H1 (cell line): Measurements from ENCODE around the gene CHRDL2. TPM values are rescaled to one million over a fixed set of nuclear protein-coding genes. Genes with fewer than 3 reads are reported as not detected.

Experiments
- CTCF ChIA-PET: fragments of 300-600 bp; sonication (Branson Sonifier 250); formaldehyde crosslinking; loops from one replicate; lab custom pipeline; 2021; ENCODE audit not compliant: partially characterized antibody; lab: Charles Lee
- POLR2A ChIA-PET: fragments of 300-600 bp; sonication (Branson Sonifier 250); formaldehyde crosslinking; loops from one replicate; lab custom pipeline; 2021; ENCODE audit warnings: inconsistent platforms; ENCODE audit not compliant: partially characterized antibody; lab: Charles Lee
- DNase-seq, 2 experiments: peaks; one replicate each; pipeline versions ENCODE4 v3.0.0 to v3.0.0-alpha.2; 2010 to 2022; ENCODE audit warnings: low spot score in 2 of 2, low read depth in 1 of 2, mixed read lengths in 1 of 2
- FAIRE-seq: peaks from 2 replicates; lab custom pipeline; 2011; peaks lifted over from hg19 to GRCh38; lab: Jason Lieb, UNC
- H2AFZ ChIP-seq: 2 replicates; pipeline ENCODE4 v1.8.1; 2012; ENCODE audit warnings: low read length, inconsistent platforms
- H2AK5ac ChIP-seq: 2 replicates; pipeline ENCODE4 v1.6.1; 2013; ENCODE audit warnings: low read depth, low read length
- H2BK120ac ChIP-seq: replicated peaks from 2 replicates; pipeline ENCODE3; 2013; ENCODE audit warnings: low read depth, low read length, inconsistent platforms
- H2BK12ac ChIP-seq: 2 replicates; pipeline ENCODE4 v1.6.1; 2013; ENCODE audit warnings: low read depth, low read length
- H2BK15ac ChIP-seq: 2 replicates; pipeline ENCODE4 v1.6.1; 2013; ENCODE audit warnings: low read length
- H2BK20ac ChIP-seq: 2 replicates; pipeline ENCODE4 v1.6.1; 2013; ENCODE audit warnings: low read length
- H2BK5ac ChIP-seq: 2 replicates; pipeline ENCODE4 v1.6.1; 2013; ENCODE audit warnings: low read depth, low read length
- H3K14ac ChIP-seq: 2 replicates; pipeline ENCODE4 v1.6.1; 2013; ENCODE audit warnings: inconsistent platforms; ENCODE audit not compliant: insufficient read length
- H3K18ac ChIP-seq: 2 replicates; pipeline ENCODE4 v1.6.1; 2013; ENCODE audit warnings: low read length; ENCODE audit errors: extremely low read depth
- H3K23ac ChIP-seq: 2 replicates; pipeline ENCODE4 v1.6.1; 2013; ENCODE audit warnings: inconsistent platforms; ENCODE audit not compliant: insufficient read length
- H3K23me2 ChIP-seq: 2 replicates; pipeline ENCODE4 v1.6.1; 2013; ENCODE audit warnings: low read depth, low read length
- H3K27ac ChIP-seq: 2 replicates; pipeline ENCODE4 v1.6.1; 2011; ENCODE audit warnings: low read depth, low read length, inconsistent platforms
- H3K27me3 ChIP-seq, 4 experiments: replicated peaks in 1 of 4; 1 replicate in 1 of 4; 2 replicates in 3 of 4; pipeline versions ENCODE4 v1.6.1 to v1.8.1; 2011 to 2013; ENCODE audit warnings: low read length in 3 of 4, mild to moderate bottlenecking in 3 of 4, inconsistent platforms in 2 of 4, mixed read lengths in 2 of 4, moderate library complexity in 1 of 4; ENCODE audit not compliant: control insufficient read depth in 3 of 4, insufficient read depth in 3 of 4; ENCODE audit errors: extremely low read depth in 1 of 4
- H3K36me3 ChIP-seq, 4 experiments: 2 replicates each; pipeline versions ENCODE4 v1.6.1 to v1.8.1; 2011 to 2013; ENCODE audit warnings: mild to moderate bottlenecking in 4 of 4, low read length in 3 of 4, moderate library complexity in 2 of 4, control low read depth in 1 of 4, inconsistent platforms in 1 of 4; ENCODE audit not compliant: insufficient read depth in 4 of 4, control insufficient read depth in 2 of 4
- H3K4ac ChIP-seq: replicated peaks from 2 replicates; pipeline ENCODE3; 2013; ENCODE audit warnings: low read length, low read depth, mixed read lengths, inconsistent platforms; ENCODE audit not compliant: insufficient read length
- H3K4me1 ChIP-seq, 4 experiments: replicated peaks in 1 of 4; 1 replicate in 1 of 4; 2 replicates in 3 of 4; pipeline versions ENCODE4 v1.6.1 to v1.8.1; 2011 to 2013; ENCODE audit warnings: low read length in 3 of 4, inconsistent platforms in 2 of 4, mixed read lengths in 1 of 4; ENCODE audit not compliant: insufficient read depth in 4 of 4, control insufficient read depth in 3 of 4
- H3K4me2 ChIP-seq, 2 experiments: 2 replicates each; pipeline versions ENCODE4 v1.6.1 to v1.8.1; 2011 to 2013; ENCODE audit warnings: low read depth in 2 of 2, low read length in 2 of 2, control low read depth in 1 of 2, inconsistent platforms in 1 of 2, mild to moderate bottlenecking in 1 of 2; ENCODE audit not compliant: insufficient read depth in 1 of 2
- H3K4me3 ChIP-seq, 4 experiments: fragments of 200-600, 300-600 bp in 1 of 4; sonication (generic), shearing (Covaris generic), sonication (Bioruptor Twin) in 1 of 4; 2 replicates each; pipeline versions ENCODE4 v1.5.1 to v1.8.1; 2011 to 2016; ENCODE audit warnings: low read length in 4 of 4, low read depth in 3 of 4, control low read depth in 2 of 4, inconsistent platforms in 2 of 4, mild to moderate bottlenecking in 2 of 4, mixed read lengths in 1 of 4, moderate library complexity in 1 of 4; ENCODE audit not compliant: insufficient read depth in 2 of 4; ENCODE audit errors: extremely low read depth in 1 of 4
- H3K56ac ChIP-seq: replicated peaks from 2 replicates; pipeline ENCODE3; 2013; ENCODE audit warnings: low read depth, mild to moderate bottlenecking, mixed read lengths, low read length, inconsistent platforms; ENCODE audit not compliant: insufficient read length
- H3K79me1 ChIP-seq: 2 replicates; pipeline ENCODE4 v1.6.1; 2013; ENCODE audit warnings: low read depth, low read length, control low read depth
- H3K79me2 ChIP-seq, 2 experiments: 2 replicates each; pipeline versions ENCODE4 v1.6.1 to v1.8.1; 2012 to 2013; ENCODE audit warnings: low read length in 2 of 2, mild to moderate bottlenecking in 2 of 2, inconsistent platforms in 1 of 2; ENCODE audit not compliant: insufficient read depth in 2 of 2, control insufficient read depth in 1 of 2
- H3K9ac ChIP-seq, 4 experiments: replicated peaks in 1 of 4; 1 replicate in 1 of 4; 2 replicates in 3 of 4; pipeline versions ENCODE4 v1.6.1 to v1.8.1; 2011 to 2013; ENCODE audit warnings: low read depth in 3 of 4, low read length in 3 of 4, control low read depth in 2 of 4, mild to moderate bottlenecking in 2 of 4, moderate library complexity in 2 of 4, inconsistent platforms in 1 of 4; ENCODE audit errors: extremely low read depth in 1 of 4
- H3K9me3 ChIP-seq, 2 experiments: 2 replicates each; pipeline versions ENCODE4 v1.6.1 to v1.8.1; 2012 to 2013; ENCODE audit warnings: mild to moderate bottlenecking in 2 of 2, moderate library complexity in 2 of 2, control low read depth in 1 of 2, inconsistent platforms in 1 of 2, low read depth in 1 of 2, low read length in 1 of 2, mixed read lengths in 1 of 2; ENCODE audit not compliant: insufficient read depth in 2 of 2
- H4K20me1 ChIP-seq, 2 experiments: replicated peaks in 1 of 2; 2 replicates each; pipeline versions ENCODE3 to v1.8.1; 2011 to 2013; ENCODE audit warnings: inconsistent platforms in 2 of 2, low read length in 2 of 2, mild to moderate bottlenecking in 1 of 2; ENCODE audit not compliant: insufficient read depth in 2 of 2, control insufficient read depth in 1 of 2
- H4K5ac ChIP-seq: 2 replicates; pipeline ENCODE4 v1.6.1; 2013; ENCODE audit warnings: low read length, low read depth, mixed read lengths, inconsistent platforms; ENCODE audit not compliant: insufficient read length
- H4K8ac ChIP-seq: 2 replicates; pipeline ENCODE4 v1.8.0; 2013; ENCODE audit warnings: mild to moderate bottlenecking, moderate library complexity, low read length, inconsistent platforms; ENCODE audit not compliant: insufficient read depth; ENCODE audit errors: extremely low read depth
- H4K91ac ChIP-seq: replicated peaks from 2 replicates; pipeline ENCODE3; 2013; ENCODE audit warnings: low read length, mixed read lengths, inconsistent platforms; ENCODE audit not compliant: insufficient read length
- BACH1 ChIP-seq: IDR thresholded peaks from 2 replicates; pipeline ENCODE4 v1.6.1; 2012; ENCODE audit warnings: low read length, improper control_type of control experiment
- CEBPB ChIP-seq: IDR thresholded peaks from 2 replicates; pipeline ENCODE4 v1.6.1; 2012; ENCODE audit warnings: low read depth, low read length
- CREB1 ChIP-seq: IDR thresholded peaks from 2 replicates; pipeline ENCODE4 v1.6.1; 2012; ENCODE audit warnings: inconsistent platforms
- EGR1 ChIP-seq: IDR thresholded peaks from 2 replicates; pipeline ENCODE4 v1.6.1; 2011; ENCODE audit warnings: low read depth, low read length, borderline replicate concordance
- POLR2A ChIP-seq, 2 experiments: IDR thresholded peaks; 1 replicate in 1 of 2; 2 replicates in 1 of 2; pipeline ENCODE4 v1.6.1; 2011; ENCODE audit warnings: low read depth in 2 of 2, low read length in 2 of 2, mild to moderate bottlenecking in 2 of 2; ENCODE audit errors: control extremely low read depth in 1 of 2
- POU5F1 ChIP-seq: IDR thresholded peaks from 2 replicates; pipeline ENCODE4 v1.6.1; 2011; ENCODE audit warnings: low read depth, mild to moderate bottlenecking, low read length, moderate library complexity
- SRF ChIP-seq: IDR thresholded peaks from 2 replicates; pipeline ENCODE4 v1.6.1; 2011; ENCODE audit warnings: mild to moderate bottlenecking, low read depth, low read length, moderate library complexity
- TBP ChIP-seq: IDR thresholded peaks from 2 replicates; pipeline ENCODE4 v1.6.1; 2011; ENCODE audit warnings: low read depth, low read length, improper control_type of control experiment
- WGBS, 2 experiments: shearing (Covaris generic) in 1 of 2; methylation state at CpG; one replicate each; pipeline versions ENCODE4 v1.1.6 to v1.1.7; 2013 to 2015; ENCODE audit warnings: low lambda C conversion rate in 2 of 2, mixed read lengths in 2 of 2, inconsistent platforms in 1 of 2, low coverage in 1 of 2, missing lambda C conversion rate in 1 of 2; ENCODE audit not compliant: insufficient replicate concordance in 2 of 2, insufficient coverage in 1 of 2, insufficient read length in 1 of 2; ENCODE audit errors: extremely low coverage in 1 of 2, missing lambda C conversion rate in 1 of 2; 5-methylcytosine and 5-hydroxymethylcytosine counted together
- polyA plus RNA-seq, 7 experiments: library from polyadenylated mRNA; depleted of rRNA in 3 of 7; stranded (reverse) in 5 of 7; unstranded in 2 of 7; fragments of >200 nt in 5 of 7; fragments of 200-250 nt in 2 of 7; gene quantifications; 1 replicate in 5 of 7; 2 replicates in 1 of 7; 4 replicates in 1 of 7; pipeline versions ENCODE4 v1.2.1 to v1.2.3, GENCODE V29; 2011 to 2013; ENCODE audit warnings: missing spikeins in 2 of 7, mixed read lengths in 2 of 7
- total RNA-seq: library from RNA; stranded (reverse); fragmentation: NEBNext Ultra II Directional; extraction: Animal tissue kit (Norgen Biotek cat#: 25700); gene quantifications from 2 replicates; pipeline ENCODE4 v1.2.1, GENCODE V29; 2021

CHRDL2 gene
- total and polyA plus RNA-seq, 2 of the 8 experiments (the other 6 are each of a cell fraction or from before 2014, with no cell fraction given) = 0.26 to 0.48 TPM

DNA sequence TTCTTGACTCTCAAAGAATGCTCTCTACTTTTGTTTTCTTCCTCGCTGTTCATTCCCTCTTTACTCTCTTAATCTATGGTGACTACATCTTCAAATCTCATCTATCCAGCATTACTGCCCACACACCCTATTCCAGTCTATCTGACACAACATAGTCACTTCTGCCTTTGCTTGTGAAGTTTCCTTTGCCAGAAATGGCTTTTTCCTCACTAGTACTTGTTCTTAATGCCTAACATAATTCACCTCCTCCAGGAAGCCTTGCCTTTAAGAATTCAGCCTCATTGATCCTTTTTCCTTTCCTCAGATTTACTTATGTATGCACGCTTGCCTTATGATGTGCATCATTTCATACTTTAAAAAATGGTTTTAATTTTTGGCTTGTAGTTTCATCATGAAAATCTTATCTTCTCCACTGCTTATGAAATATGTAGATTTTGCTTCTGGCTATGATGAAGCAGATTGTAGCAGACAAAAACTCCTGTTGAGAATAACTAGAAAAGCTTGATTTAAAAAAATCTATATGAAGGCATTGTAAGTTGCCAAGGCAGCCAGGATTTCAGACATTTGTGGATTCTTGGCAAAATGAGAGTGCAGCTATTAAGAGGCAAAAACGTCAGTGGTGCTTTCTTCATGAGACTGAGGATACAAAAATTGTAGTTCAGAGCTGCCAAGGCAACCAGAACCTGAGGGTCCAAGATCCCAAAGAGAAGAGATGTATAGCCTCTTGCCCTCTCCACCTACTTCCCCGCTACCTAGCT is 49.2 kb upstream of the CHRDL2 start:
- peaks cover 0 to 54% of the 10 kb centered on the region in 2 experiments; a peak in 3 of 4 replicates for H3K79me2 ChIP-seq
- H3K79me1 ChIP-seq = peaks cover 11% of the 10 kb centered on the region; the same call in 1 of the 2 replicates
- DNase-seq (no peak), FAIRE-seq (no peak)
- H2BK15ac ChIP-seq = no peak overlapping the region
- 91% methylated on average over 4 of the region's 4 CpGs; no CpG with 5 or more reads in 1 of the 2 experiments for WGBS, 2 experiments
- no peak overlapping the region; a peak in 1 of 7 replicates for H3K9ac ChIP-seq
- H3K4me3 ChIP-seq = no peak overlapping the region
- no peak overlapping the region for H3K4me2 ChIP-seq
- H3K4me1 ChIP-seq = peaks cover 0 to 4% (median 0%) of the 10 kb centered on the region in 4 experiments; a peak in 1 of 7 replicates
- peaks cover 3 to 4% of the 10 kb centered on the region in 2 experiments for H4K20me1 ChIP-seq
- H2BK20ac ChIP-seq = no peak overlapping the region
- no peak overlapping the region for H3K18ac ChIP-seq
- no peak overlapping the region for H2AFZ ChIP-seq
- H2AK5ac ChIP-seq = no peak overlapping the region
- H3K23ac ChIP-seq = no peak overlapping the region
- H3K23me2 ChIP-seq = no peaks in the 10 kb centered on the region; the same call in 1 of the 2 replicates
- no peak overlapping the region for H2BK12ac ChIP-seq
- POLR2A ChIA-PET = no interaction called here
- no peaks in the 10 kb centered on the region for H3K9me3 ChIP-seq
- no peak overlapping the region for H3K27ac ChIP-seq
- no peaks in the 10 kb centered on the region for H3K27me3 ChIP-seq
- no peak overlapping the region for H3K4ac ChIP-seq
- H4K5ac ChIP-seq = no peak overlapping the region
- no peaks in the 10 kb centered on the region for H3K36me3 ChIP-seq
- no peak overlapping the region for H2BK120ac ChIP-seq
- TF ChIP-seq TBP (no peak), BACH1 (no peak), SRF (no peak), POU5F1 (no peak), CREB1 (no peak), CEBPB (no peak), EGR1 (no peak), POLR2A (IDR thresholded peaks at IDR 0.05; ENCODE audit: control extremely low read depth in 1 of 2, low read depth in 2 of 2, low read length in 2 of 2) (no peak)
- H4K8ac ChIP-seq = no peak overlapping the region
- H4K91ac ChIP-seq = no peak overlapping the region
- H3K14ac ChIP-seq = no peak overlapping the region
- no peak overlapping the region for H3K56ac ChIP-seq
- CTCF ChIA-PET = no interaction called here
- H2BK5ac ChIP-seq = no peak overlapping the region
